Panc1 (cell line): ENCODE measurements around the gene ZMYND10. TPM values are rescaled to one million over a fixed set of nuclear protein-coding genes. Genes with fewer than 3 reads are reported as not detected.

Experiments
- ATAC-seq: fragments of 200-7000 bp; cut with Tn5 transposase; 2 replicates; pipeline ENCODE4 v1.9.1; 2020; ENCODE audit warnings: mild to moderate bottlenecking, moderate library complexity
- BruUV-seq: library from RNA; stranded (reverse); fragments of 400-500 nt; replicated peaks from 2 replicates; lab custom pipeline; 2021; lab: Mats Ljungman, UMichigan
- CTCF ChIA-PET: fragments of 300-600 bp; sonication (Branson Sonifier 250); formaldehyde crosslinking; loops from one replicate; lab custom pipeline; 2022; ENCODE audit warnings: antibody characterized with exemption; lab: Charles Lee
- POLR2A ChIA-PET: fragments of 300-600 bp; sonication (Branson Sonifier 250); formaldehyde crosslinking; loops from one replicate; lab custom pipeline; 2022; ENCODE audit warnings: antibody characterized with exemption; lab: Charles Lee
- DNase-seq: peaks from one replicate; pipeline ENCODE4 v3.0.0-alpha.2; 2010; ENCODE audit warnings: low read depth, low spot score
- H3K27ac ChIP-seq: 2 replicates; pipeline ENCODE4 v1.5.1; 2011; ENCODE audit warnings: mild to moderate bottlenecking, low read length, inconsistent platforms
- H3K27me3 ChIP-seq: fragments of 200-500 bp; sonication (Bioruptor generic); 2 replicates; pipeline ENCODE4 v1.6.0; 2014; ENCODE audit warnings: low read length, inconsistent platforms; ENCODE audit not compliant: control insufficient read depth, insufficient read depth
- H3K36me3 ChIP-seq: fragments of 200-500 bp; sonication (Bioruptor generic); 2 replicates; pipeline ENCODE4 v1.5.1; 2014; ENCODE audit warnings: inconsistent platforms, mild to moderate bottlenecking, low read length, moderate library complexity; ENCODE audit not compliant: control insufficient read depth, insufficient read depth
- H3K4me1 ChIP-seq: 2 replicates; pipeline ENCODE4 v1.5.1; 2011; ENCODE audit warnings: inconsistent platforms, mild to moderate bottlenecking, low read length, moderate library complexity; ENCODE audit not compliant: control insufficient read depth, insufficient read depth
- H3K4me3 ChIP-seq, 2 experiments: 2 replicates each; pipeline ENCODE4 v1.5.1; 2011 to 2012; ENCODE audit warnings: low read depth in 2 of 2, low read length in 2 of 2, mild to moderate bottlenecking in 2 of 2, inconsistent platforms in 1 of 2, moderate library complexity in 1 of 2
- H3K9me3 ChIP-seq: fragments of 200-500 bp; sonication (Bioruptor generic); 2 replicates; pipeline ENCODE4 v1.5.1; 2014; ENCODE audit warnings: low read depth, mild to moderate bottlenecking, inconsistent platforms, low read length, moderate library complexity; ENCODE audit not compliant: control insufficient read depth, insufficient read depth
- POLR2AphosphoS5 ChIP-seq: IDR thresholded peaks from 2 replicates; pipeline ENCODE4 v1.6.1; 2012; ENCODE audit warnings: mild to moderate bottlenecking, low read depth, low read length, moderate library complexity
- SIN3A ChIP-seq: IDR thresholded peaks from 2 replicates; pipeline ENCODE4 v1.6.1; 2012; ENCODE audit warnings: low read depth, mild to moderate bottlenecking, low read length, moderate library complexity, borderline replicate concordance; ENCODE audit not compliant: insufficient read depth
- TCF7L2 ChIP-seq: IDR thresholded peaks from 2 replicates; pipeline ENCODE4 v1.6.1; 2011; ENCODE audit warnings: mild to moderate bottlenecking, low read depth, low read length, inconsistent platforms
- in situ Hi-C: cut with HindIII; loops from 2 replicates; pipeline ENCODE4 v1.10.0; 2016; ENCODE audit warnings: low sequenced_read_pairs, low pct_unique_long_range_greater_than_20kb
- intact Hi-C: fragments of 100-400 bp; cut with micrococcal nuclease; formaldehyde crosslinking; loops from one replicate; pipeline ENCODE4 v1.10.0; 2022; ENCODE audit not compliant: unreplicated experiment
- total RNA-seq: library from RNA; stranded (reverse); gene quantifications from one replicate; pipeline ENCODE4 v1.2.1, GENCODE V29; 2021; ENCODE audit not compliant: unreplicated experiment
- TF ChIP-seq, protein P1 (sequence below), 2 experiments: IDR thresholded peaks; 2 replicates each; pipeline ENCODE4 v1.6.1; 2011 to 2012; ENCODE audit warnings: low read depth in 2 of 2, control low read depth in 1 of 2, low read length in 1 of 2, mild to moderate bottlenecking in 1 of 2, moderate library complexity in 1 of 2; ENCODE audit not compliant: insufficient read depth in 1 of 2
- TF ChIP-seq, protein P2 (sequence below): fragments of 450-650 bp; IDR thresholded peaks from 2 replicates; pipeline ENCODE4 v1.5.1; 2017; ENCODE audit warnings: mild to moderate bottlenecking

ZMYND10 gene
- total RNA-seq, 1 experiment from 2014 or later, result 3.6 TPM

DNA sequence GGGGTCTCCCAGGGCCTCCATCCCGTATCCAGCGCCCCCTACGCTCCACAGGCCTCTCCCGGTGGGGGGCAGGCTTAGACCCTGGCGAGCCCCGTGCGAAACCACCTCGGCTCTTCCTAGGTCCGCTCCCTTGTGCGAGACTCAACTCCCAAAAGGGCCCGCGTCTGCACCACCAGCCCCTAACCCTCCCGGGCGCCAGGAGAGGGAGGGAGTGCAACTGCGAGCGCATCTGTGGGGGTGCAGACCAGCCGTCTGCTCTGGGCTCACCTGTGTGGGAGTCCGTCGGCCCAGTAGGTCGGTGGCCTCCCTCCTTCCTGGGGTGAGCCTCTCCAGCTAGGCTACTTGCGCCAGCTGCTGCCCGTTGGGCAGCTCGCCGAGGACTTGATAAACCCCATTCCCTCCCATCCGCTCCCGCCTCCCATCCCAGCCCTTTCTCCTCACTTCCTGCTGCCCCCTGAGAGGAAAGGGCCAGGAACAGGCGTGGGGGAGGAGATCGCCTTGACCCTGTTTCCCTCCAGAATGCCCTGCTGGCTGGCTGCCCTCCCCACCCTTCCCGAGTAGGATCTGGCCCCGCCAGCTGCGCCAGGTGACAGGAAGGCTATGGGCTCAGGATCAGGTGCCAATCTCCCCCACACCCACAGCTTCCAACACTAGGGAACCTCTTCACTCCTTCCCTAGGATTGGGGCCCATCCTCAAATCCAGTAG, 23.0 kb downstream of the ZMYND10 start, which contains the start of gene HYAL2:
TSS of gene HYAL2 (minus strand) at position 360 of the 706 bp plus-strand sequence. CDS start 2,256 bp downstream, outside the sequence.
- peak within 1 kb of the TSS; percentile 82 to 93 for H3K4me3 ChIP-seq
- peaks cover 3% of the 10 kb centered on the region; the same call in 1 of the 2 replicates for H3K36me3 ChIP-seq
- in situ Hi-C loops, result no loop called here
- TF ChIP-seq SIN3A (no peak), POLR2AphosphoS5 (no peak), TCF7L2 (no peak)
- TF ChIP-seq, protein P1, sequence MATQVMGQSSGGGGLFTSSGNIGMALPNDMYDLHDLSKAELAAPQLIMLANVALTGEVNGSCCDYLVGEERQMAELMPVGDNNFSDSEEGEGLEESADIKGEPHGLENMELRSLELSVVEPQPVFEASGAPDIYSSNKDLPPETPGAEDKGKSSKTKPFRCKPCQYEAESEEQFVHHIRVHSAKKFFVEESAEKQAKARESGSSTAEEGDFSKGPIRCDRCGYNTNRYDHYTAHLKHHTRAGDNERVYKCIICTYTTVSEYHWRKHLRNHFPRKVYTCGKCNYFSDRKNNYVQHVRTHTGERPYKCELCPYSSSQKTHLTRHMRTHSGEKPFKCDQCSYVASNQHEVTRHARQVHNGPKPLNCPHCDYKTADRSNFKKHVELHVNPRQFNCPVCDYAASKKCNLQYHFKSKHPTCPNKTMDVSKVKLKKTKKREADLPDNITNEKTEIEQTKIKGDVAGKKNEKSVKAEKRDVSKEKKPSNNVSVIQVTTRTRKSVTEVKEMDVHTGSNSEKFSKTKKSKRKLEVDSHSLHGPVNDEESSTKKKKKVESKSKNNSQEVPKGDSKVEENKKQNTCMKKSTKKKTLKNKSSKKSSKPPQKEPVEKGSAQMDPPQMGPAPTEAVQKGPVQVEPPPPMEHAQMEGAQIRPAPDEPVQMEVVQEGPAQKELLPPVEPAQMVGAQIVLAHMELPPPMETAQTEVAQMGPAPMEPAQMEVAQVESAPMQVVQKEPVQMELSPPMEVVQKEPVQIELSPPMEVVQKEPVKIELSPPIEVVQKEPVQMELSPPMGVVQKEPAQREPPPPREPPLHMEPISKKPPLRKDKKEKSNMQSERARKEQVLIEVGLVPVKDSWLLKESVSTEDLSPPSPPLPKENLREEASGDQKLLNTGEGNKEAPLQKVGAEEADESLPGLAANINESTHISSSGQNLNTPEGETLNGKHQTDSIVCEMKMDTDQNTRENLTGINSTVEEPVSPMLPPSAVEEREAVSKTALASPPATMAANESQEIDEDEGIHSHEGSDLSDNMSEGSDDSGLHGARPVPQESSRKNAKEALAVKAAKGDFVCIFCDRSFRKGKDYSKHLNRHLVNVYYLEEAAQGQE (IDR thresholded peaks at IDR 0.05; ENCODE audit: insufficient read depth in 1 of 2, low read depth in 2 of 2, low read length in 1 of 2), result no peak
- TF ChIP-seq, protein P2, sequence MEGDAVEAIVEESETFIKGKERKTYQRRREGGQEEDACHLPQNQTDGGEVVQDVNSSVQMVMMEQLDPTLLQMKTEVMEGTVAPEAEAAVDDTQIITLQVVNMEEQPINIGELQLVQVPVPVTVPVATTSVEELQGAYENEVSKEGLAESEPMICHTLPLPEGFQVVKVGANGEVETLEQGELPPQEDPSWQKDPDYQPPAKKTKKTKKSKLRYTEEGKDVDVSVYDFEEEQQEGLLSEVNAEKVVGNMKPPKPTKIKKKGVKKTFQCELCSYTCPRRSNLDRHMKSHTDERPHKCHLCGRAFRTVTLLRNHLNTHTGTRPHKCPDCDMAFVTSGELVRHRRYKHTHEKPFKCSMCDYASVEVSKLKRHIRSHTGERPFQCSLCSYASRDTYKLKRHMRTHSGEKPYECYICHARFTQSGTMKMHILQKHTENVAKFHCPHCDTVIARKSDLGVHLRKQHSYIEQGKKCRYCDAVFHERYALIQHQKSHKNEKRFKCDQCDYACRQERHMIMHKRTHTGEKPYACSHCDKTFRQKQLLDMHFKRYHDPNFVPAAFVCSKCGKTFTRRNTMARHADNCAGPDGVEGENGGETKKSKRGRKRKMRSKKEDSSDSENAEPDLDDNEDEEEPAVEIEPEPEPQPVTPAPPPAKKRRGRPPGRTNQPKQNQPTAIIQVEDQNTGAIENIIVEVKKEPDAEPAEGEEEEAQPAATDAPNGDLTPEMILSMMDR, result no peak
- DNase-seq (no peak), ATAC-seq (no peak)
- no peaks in the 10 kb centered on the region for H3K27me3 ChIP-seq
- BruUV-seq, result no TSS peak
- CTCF ChIA-PET, result no interaction called here
- peak within 1 kb of the TSS; percentile 92 for H3K27ac ChIP-seq
- no peaks in the 10 kb centered on the region for H3K9me3 ChIP-seq
- intact Hi-C loops, result no loop called here
- peaks cover 30% of the 10 kb centered on the region for H3K4me1 ChIP-seq
- POLR2A ChIA-PET, result no interaction called here

DNA sequence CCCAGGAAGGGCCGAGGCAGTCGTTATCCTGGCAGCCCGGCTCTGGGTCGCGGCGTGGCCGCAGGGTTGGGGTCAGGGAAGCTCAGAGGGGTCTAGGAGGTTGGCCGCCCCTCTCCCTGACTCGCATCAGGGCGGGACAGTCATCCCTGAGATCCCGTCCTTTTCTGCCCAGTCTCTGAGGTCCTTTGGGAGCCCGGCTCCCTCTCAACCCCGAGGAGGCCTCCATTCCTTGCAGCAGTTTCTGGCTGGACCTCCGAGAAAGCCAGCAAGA, 23.5 kb downstream of the ZMYND10 start:
- TF ChIP-seq, protein P1 (IDR thresholded peaks at IDR 0.05; ENCODE audit: insufficient read depth in 1 of 2, low read depth in 2 of 2, low read length in 1 of 2), result no peak
- TF ChIP-seq POLR2AphosphoS5 (no peak), SIN3A (no peak), TCF7L2 (no peak)
- TF ChIP-seq, protein P2, result no peak
- in situ Hi-C loops (no loop called here), intact Hi-C loops (no loop called here)
- CTCF ChIA-PET, result no interaction called here
- DNase-seq, result no peak
- 0 out of 2 replicates have a peak, but pooled peaks have one; percentile 2 for ATAC-seq
- Histone ChIP-seq H3K36me3 (no peaks in the 10 kb centered on the region; the same call in 1 of the 2 replicates), H3K4me3 (peak overlapping the region; percentile 82 to 93), H3K27me3 (no peaks in the 10 kb centered on the region), H3K4me1 (peaks cover 27% of the 10 kb centered on the region), H3K27ac (peak overlapping the region; percentile 92), H3K9me3 (no peaks in the 10 kb centered on the region)
- POLR2A ChIA-PET, result no interaction called here
- BruUV-seq, result no TSS peak
